ENCODE results near the gene IFI6.

DNA sequence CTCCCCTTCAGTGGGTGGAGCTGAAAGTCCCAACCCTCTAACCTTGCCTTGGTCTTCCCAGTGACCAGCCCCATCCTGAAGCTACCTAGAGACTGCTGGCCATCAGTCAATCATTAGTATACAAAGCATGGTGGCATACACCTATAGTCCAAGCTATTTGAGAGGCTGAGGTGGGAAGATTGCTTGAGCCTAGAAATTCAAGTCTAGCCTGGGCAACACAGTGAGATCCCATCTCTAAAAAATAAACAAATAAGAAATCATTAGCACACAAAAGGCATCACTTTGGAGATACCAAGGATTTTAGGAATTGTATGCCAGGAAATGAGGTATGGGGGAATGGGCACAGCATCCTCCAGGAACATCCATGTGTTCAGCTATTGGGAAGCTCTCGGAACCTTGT is 4.4 kb upstream of the IFI6 start:
- TF ChIP-seq, protein P1, sequence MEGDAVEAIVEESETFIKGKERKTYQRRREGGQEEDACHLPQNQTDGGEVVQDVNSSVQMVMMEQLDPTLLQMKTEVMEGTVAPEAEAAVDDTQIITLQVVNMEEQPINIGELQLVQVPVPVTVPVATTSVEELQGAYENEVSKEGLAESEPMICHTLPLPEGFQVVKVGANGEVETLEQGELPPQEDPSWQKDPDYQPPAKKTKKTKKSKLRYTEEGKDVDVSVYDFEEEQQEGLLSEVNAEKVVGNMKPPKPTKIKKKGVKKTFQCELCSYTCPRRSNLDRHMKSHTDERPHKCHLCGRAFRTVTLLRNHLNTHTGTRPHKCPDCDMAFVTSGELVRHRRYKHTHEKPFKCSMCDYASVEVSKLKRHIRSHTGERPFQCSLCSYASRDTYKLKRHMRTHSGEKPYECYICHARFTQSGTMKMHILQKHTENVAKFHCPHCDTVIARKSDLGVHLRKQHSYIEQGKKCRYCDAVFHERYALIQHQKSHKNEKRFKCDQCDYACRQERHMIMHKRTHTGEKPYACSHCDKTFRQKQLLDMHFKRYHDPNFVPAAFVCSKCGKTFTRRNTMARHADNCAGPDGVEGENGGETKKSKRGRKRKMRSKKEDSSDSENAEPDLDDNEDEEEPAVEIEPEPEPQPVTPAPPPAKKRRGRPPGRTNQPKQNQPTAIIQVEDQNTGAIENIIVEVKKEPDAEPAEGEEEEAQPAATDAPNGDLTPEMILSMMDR (IDR thresholded peaks at IDR 0.05; ENCODE audit: insufficient read depth, low read depth, low read length), result no peak
- no peak for TF ChIP-seq EZH2 (IDR thresholded peaks at IDR 0.05; ENCODE audit: insufficient read depth, low read length)
